MM.1S (cell line): ENCODE data around the gene CATSPERD.
A peak's percentile ranks its signal among the peaks of the same experiment; 100 is the strongest.

Source experiments
- DNase-seq: peaks from one replicate; pipeline ENCODE4 v3.0.0-alpha.2; 2015
- H2AFZ ChIP-seq: fragments of 300-600 bp; sonication (generic); 2 replicates; pipeline ENCODE4 v1.6.0; 2016; ENCODE audit warnings: antibody characterized with exemption, low read length
- H3F3A ChIP-seq: fragments of 300-600 bp; sonication (generic); 2 replicates; pipeline ENCODE4 v1.6.1; 2016; ENCODE audit warnings: mild to moderate bottlenecking, antibody characterized with exemption, low read length, moderate library complexity, mixed read lengths; ENCODE audit not compliant: insufficient read depth
- H3K27ac ChIP-seq: fragments of 300-600 bp; sonication (generic); 2 replicates; pipeline ENCODE4 v1.5.1; 2016; ENCODE audit warnings: mild to moderate bottlenecking, low read length
- H3K27me3 ChIP-seq: fragments of 300-600 bp; sonication (generic); replicated peaks from 2 replicates; pipeline ENCODE4 v1.6.0; 2016; ENCODE audit warnings: low read length; ENCODE audit not compliant: insufficient read depth
- H3K36me3 ChIP-seq: fragments of 300-600 bp; sonication (generic); replicated peaks from 2 replicates; pipeline ENCODE4 v1.6.1; 2016; ENCODE audit warnings: mild to moderate bottlenecking, low read length, mixed read lengths; ENCODE audit not compliant: insufficient read depth
- H3K4me1 ChIP-seq: fragments of 300-600 bp; sonication (generic); 2 replicates; pipeline ENCODE4 v1.6.1; 2016; ENCODE audit warnings: low read length, mixed read lengths
- H3K4me2 ChIP-seq: fragments of 300-600 bp; sonication (generic); 2 replicates; pipeline ENCODE4 v1.6.0; 2016; ENCODE audit warnings: low read depth, low read length
- H3K4me3 ChIP-seq: fragments of 300-600 bp; sonication (generic); 2 replicates; pipeline ENCODE4 v1.5.1; 2016; ENCODE audit warnings: low read length, mixed read lengths
- H3K79me2 ChIP-seq: fragments of 300-600 bp; sonication (generic); 2 replicates; pipeline ENCODE4 v1.6.1; 2016; ENCODE audit warnings: mixed run types, low read length, mixed read lengths
- H3K9ac ChIP-seq: fragments of 300-600 bp; sonication (generic); 2 replicates; pipeline ENCODE4 v1.6.1; 2016; ENCODE audit warnings: low read length, mixed read lengths
- H3K9me2 ChIP-seq: fragments of 300-600 bp; sonication (generic); replicated peaks from 2 replicates; pipeline ENCODE4 v1.6.1; 2016; ENCODE audit warnings: mild to moderate bottlenecking, low read length, mixed read lengths; ENCODE audit not compliant: insufficient read depth
- H3K9me3 ChIP-seq: fragments of 300-600 bp; sonication (generic); replicated peaks from 2 replicates; pipeline ENCODE4 v1.6.1; 2016; ENCODE audit warnings: mild to moderate bottlenecking, low read length, mixed read lengths; ENCODE audit not compliant: insufficient read depth
- H4K20me1 ChIP-seq: fragments of 300-600 bp; sonication (generic); 2 replicates; pipeline ENCODE4 v1.6.1; 2016; ENCODE audit warnings: mild to moderate bottlenecking, low read length, moderate library complexity, mixed read lengths; ENCODE audit not compliant: insufficient read depth
- EZH2 ChIP-seq: fragments of 300-600 bp; sonication (generic); optimal IDR thresholded peaks from 2 replicates; pipeline ENCODE3; 2017; ENCODE audit warnings: low read depth, mild to moderate bottlenecking, antibody characterized with exemption, low read length, mixed read lengths
- EZH2phosphoT487 ChIP-seq: fragments of 300-600 bp; sonication (generic); IDR thresholded peaks from 2 replicates; pipeline ENCODE4 v1.6.1; 2018; ENCODE audit warnings: antibody characterized with exemption, low read length
- TF ChIP-seq, protein P1 (sequence below): fragments of 300-600 bp; sonication (generic); IDR thresholded peaks from 2 replicates; pipeline ENCODE4 v1.5.1; 2016; ENCODE audit warnings: antibody characterized with exemption, low read length, mixed read lengths

Gene CATSPERD

DNA sequence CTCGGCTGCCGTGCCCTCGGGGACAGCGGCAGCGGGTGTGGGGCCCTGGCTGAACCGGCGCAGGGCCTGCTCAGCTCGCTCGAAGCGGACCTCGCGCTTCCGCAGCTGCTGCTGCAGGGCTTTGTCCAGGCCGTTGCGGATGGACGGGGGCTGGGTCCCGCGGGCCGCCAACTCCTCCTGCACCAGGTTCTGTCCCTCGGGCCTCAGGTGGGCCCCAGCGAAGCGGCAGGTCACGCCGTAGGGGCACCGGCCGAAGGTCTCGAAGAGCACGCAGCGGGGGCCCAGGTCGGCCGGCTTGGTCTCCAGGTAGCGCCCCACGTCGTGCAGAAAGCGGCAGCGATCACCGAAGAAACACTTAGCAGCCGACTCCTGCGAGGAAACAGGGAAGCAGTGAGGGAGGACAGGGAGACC, 68.9 kb downstream of the CATSPERD start:
- no peak overlapping the region for H3K4me3 ChIP-seq
- H3K4me1 ChIP-seq: no peaks in the 10 kb centered on the region; the same call in 1 of the 2 replicates
- no peaks in the 10 kb centered on the region for H3K36me3 ChIP-seq
- no peaks in the 10 kb centered on the region for H3K9me2 ChIP-seq
- H3K27ac ChIP-seq: no peak overlapping the region
- peaks cover 16% of the 10 kb centered on the region for H3K79me2 ChIP-seq
- H2AFZ ChIP-seq: no peak overlapping the region
- DNase-seq: no peak
- H3K9ac ChIP-seq: no peak overlapping the region
- H3K27me3 ChIP-seq: peaks cover 35% of the 10 kb centered on the region
- H3K4me2 ChIP-seq: no peak overlapping the region
- TF ChIP-seq EZH2 (no peak), EZH2phosphoT487 (no peak)
- TF ChIP-seq, protein P1, sequence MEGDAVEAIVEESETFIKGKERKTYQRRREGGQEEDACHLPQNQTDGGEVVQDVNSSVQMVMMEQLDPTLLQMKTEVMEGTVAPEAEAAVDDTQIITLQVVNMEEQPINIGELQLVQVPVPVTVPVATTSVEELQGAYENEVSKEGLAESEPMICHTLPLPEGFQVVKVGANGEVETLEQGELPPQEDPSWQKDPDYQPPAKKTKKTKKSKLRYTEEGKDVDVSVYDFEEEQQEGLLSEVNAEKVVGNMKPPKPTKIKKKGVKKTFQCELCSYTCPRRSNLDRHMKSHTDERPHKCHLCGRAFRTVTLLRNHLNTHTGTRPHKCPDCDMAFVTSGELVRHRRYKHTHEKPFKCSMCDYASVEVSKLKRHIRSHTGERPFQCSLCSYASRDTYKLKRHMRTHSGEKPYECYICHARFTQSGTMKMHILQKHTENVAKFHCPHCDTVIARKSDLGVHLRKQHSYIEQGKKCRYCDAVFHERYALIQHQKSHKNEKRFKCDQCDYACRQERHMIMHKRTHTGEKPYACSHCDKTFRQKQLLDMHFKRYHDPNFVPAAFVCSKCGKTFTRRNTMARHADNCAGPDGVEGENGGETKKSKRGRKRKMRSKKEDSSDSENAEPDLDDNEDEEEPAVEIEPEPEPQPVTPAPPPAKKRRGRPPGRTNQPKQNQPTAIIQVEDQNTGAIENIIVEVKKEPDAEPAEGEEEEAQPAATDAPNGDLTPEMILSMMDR: no peak
- no peaks in the 10 kb centered on the region for H4K20me1 ChIP-seq
- H3K9me3 ChIP-seq: no peaks in the 10 kb centered on the region
- no peaks in the 10 kb centered on the region for H3F3A ChIP-seq

DNA sequence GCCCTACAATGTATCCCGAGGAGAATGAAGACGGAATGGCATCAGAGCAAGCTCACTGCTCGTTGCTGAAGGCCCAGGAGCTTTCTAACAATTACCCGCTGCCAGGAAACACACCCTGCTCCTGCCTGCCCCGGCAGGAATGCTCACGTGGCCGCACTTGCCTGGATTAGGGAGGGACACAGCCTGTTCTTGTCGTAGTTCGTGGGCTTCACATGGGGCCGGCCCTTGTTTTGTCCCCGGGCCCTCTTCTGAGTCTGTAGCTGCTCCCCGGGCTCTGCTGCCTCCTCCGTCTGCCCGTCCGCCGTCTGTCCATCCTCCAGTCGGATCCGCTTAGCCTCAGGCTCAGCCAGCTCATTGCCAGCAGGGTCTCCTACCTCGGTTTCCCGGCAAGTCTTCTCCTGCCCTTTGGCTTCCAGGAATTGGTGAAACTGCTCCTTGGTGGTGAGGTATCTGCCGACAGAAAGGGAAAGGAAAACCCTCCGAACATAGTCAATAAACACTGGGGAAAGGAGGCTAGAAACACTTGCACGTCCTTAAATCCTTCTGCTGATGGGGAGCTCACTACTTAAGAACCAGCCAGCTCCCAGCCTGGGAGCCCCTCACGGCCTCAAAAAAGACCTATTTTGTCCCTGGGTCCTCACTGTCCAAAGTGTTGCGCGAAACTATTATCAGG, 69.6 kb downstream of the CATSPERD start:
- no peaks in the 10 kb centered on the region for H3K36me3 ChIP-seq
- H2AFZ ChIP-seq: no peak overlapping the region
- H3K27ac ChIP-seq: no peak overlapping the region

DNA sequence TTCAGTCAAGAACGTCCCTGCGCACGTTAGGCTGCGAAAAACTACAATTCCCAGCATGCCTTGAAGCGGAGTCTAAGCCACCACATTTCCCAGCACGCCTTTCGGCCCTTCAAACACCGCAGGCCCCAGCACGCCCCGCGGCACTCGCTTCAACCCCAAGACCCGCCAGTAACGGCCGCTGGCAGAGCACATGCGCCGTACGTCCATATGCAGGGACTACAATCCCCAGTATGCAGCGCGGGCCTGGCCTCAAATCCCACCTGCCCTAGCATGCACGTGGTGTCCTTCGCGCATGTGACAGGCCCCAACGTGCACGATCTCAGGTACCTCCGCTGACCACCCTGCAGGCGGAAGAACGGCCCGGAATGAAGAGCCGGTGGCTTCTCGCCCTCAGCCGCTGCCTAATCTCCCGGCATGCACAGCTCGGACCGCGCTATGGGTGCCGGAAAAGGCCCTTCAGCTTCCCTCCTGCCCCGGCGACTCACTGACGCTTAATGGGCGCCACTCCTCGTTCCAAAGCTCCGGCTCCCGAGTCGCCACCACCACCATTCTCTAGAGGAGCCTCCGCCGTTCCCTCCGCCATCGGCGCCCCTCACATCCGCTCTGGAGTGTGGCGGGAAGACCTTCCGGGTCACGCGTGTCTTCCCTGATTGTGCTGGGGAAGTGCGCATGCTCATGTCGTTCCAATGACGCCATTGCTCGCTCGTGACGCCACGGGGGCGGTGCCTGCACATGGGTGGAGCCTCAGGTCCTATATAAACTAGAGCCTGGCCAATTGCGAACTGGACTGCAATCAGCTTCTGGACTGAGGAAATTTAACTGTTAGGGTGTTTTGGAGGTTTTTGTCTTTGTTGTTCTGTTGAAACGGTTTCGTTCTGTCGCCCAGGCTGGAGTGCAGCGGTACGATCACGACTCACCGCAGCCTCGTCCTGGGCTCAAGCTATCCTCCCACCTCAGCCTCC, 70.4 kb downstream of the CATSPERD start, which contains the start of gene DUS3L:
Gene DUS3L, minus strand, starts transcription at position 605 of the 962 bp plus-strand sequence. Its CDS starts 22 bp downstream, at position 583.
- peak within 1 kb of the TSS; percentile 80 for H3K4me3 ChIP-seq
- H3K9me2 ChIP-seq: no peaks in the 10 kb centered on the region
- no peaks in the 10 kb centered on the region for H3K36me3 ChIP-seq
- H4K20me1 ChIP-seq: no peaks in the 10 kb centered on the region
- H3K79me2 ChIP-seq: peaks cover 16% of the 10 kb centered on the region
- no peaks in the 10 kb centered on the region for H3F3A ChIP-seq
- H3K27me3 ChIP-seq: peaks cover 28% of the 10 kb centered on the region
- H2AFZ ChIP-seq: peak within 1 kb of the TSS; percentile 46
- TF ChIP-seq EZH2 (no peak), EZH2phosphoT487 (no peak)
- TF ChIP-seq, protein P1: no peak
- H3K9ac ChIP-seq: peak within 1 kb of the TSS; percentile 95
- peak; percentile 98 for DNase-seq
- H3K9me3 ChIP-seq: no peaks in the 10 kb centered on the region
- peak within 1 kb of the TSS; percentile 83 for H3K4me2 ChIP-seq
- H3K27ac ChIP-seq: peak within 1 kb of the TSS; percentile 91
- H3K4me1 ChIP-seq: no peaks in the 10 kb centered on the region; the same call in 1 of the 2 replicates

More for the DNA sequence above, 69.6 kb downstream of the CATSPERD start:
- Histone ChIP-seq H3K4me3 (peak overlapping the region; percentile 80), H3K4me1 (no peaks in the 10 kb centered on the region; the same call in 1 of the 2 replicates), H3K27me3 (peaks cover 30% of the 10 kb centered on the region), H3K79me2 (peaks cover 16% of the 10 kb centered on the region), H3K9me3 (no peaks in the 10 kb centered on the region), H3K9ac (peak overlapping the region; percentile 95; the same call in 1 of the 2 replicates), H4K20me1 (no peaks in the 10 kb centered on the region), H3K9me2 (no peaks in the 10 kb centered on the region), H3K4me2 (peak overlapping the region; percentile 83), H3F3A (no peaks in the 10 kb centered on the region)
- TF ChIP-seq, protein P1: no peak
- TF ChIP-seq EZH2: no peak
- TF ChIP-seq EZH2phosphoT487: no peak
- no peak for DNase-seq
